ENCODE data around the gene ANTXRL.
"Not testable (repeated sequence)": the region's sequence is repeated elsewhere in the genome, so short reads cannot be mapped to it uniquely, and the experiment has no call there.

ANTXRL gene

GRCh38 chr10:46310851-46311250 lies 24.1 kb downstream of the ANTXRL start:
- DNase-seq = no peak

DNA sequence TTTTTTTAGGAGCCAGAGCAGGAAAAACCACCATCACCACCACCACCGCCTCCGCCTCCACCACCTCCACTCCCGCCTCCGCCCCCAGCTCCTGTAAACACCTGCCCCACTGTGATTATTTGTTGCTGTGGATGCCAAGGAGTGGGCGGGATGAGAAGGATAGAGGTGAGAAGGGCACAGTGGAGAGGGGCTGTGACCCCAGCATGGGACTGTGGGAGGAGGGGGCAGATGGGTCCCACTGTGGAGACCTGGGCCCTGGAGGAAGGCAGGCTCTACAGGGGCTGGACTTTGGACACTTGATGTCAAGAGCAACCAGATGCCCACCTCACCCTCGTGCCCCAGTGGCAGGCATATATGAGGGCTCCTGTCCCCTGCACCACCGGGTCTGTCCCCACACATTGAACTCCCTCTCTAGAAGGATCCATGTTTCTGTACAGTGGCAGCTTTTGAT lies 24.7 kb downstream of the ANTXRL start:
- DNase-seq = no peak

DNA sequence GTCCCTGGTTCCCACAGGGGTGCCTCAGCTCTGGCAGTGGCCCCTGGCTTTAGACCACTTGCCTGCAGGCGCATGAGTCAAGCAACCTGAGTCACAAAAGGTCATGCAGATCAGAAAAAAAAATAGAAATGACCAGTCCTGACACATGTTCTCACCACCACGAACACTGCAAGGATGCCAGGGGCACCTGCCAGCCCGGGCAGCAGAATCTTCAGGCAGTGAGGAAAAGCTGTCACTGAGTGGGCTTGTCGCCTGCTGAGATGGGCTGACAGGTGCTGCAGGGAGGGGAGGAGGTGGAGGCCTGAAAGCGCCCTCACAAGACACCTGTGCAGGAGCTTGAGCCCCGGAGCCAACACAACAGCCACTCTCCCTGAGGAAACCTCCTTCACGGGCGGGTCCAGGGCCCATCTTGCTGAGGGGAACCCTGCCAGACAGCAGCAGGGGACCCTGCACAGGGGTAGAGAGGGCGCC lies 25.2 kb downstream of the ANTXRL start:
- DNase-seq = not testable (repeated sequence)

GRCh38 chr10:46312953-46313352 lies 26.2 kb downstream of the ANTXRL start:
- no peak for DNase-seq

- DNase-seq = no peak
Measured at GRCh38 chr10:46314071-46314470, 27.3 kb downstream of the ANTXRL start.

DNA sequence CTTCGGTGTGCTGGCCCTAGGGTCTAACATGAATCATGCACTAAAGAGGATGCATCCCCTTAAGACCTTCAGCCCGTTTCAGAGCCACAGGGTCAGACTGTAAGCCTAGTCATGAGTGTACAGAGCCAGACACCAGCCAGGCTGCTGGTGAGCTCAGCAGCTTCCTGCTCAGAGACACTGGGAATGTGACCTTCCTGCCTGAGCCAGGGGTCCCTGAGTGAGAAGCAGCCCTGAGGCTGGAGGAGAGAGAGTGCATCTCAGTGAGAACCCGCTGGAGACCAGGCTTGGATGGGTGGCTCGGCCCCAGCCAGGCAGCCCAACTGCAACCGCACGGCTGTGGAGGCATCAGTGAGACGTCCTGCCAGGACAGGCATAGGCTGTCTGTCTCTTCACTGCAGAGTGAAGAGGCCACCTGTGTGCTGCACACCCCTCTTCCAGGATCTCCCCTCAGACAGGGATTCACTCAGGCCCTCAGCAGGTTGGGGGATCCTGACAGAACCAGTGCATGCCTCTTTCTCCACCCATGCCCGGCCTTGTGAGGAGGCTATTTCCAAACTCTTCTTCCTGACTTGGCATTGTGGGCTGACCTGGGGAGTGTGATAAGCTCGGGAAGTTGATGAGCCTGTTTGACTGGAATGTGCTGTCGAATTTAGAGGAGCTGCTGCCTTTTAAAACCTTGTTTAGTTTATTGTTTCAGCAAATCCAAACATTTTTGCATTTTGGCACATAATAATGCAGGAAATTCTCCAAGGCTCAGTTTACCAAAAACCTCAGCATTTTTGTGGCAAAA lies 28.5 kb downstream of the ANTXRL start:
- DNase-seq = not testable (repeated sequence)

- DNase-seq = no peak
Measured at GRCh38 chr10:46317370-46317769, 30.6 kb downstream of the ANTXRL start.

DNA sequence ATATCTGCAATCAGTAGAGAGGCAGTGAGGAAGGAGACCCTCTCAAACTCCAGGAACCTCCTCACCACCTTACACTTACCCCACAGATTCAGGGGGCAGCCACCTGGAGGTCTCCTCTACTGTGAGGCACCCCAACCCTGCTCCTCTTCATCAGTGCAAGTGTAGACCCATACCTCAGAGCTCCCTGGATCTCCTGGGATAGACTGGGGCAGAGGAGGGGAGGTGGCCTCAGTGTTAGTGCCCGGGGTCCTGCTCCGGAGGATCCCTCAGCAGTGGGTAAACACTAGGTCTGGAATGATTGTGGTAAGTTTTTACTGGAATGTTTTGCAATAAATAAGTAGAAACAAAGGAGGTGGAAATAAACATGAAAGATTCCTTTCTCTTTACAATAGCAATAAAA lies 31.1 kb downstream of the ANTXRL start:
- no peak for DNase-seq

DNA sequence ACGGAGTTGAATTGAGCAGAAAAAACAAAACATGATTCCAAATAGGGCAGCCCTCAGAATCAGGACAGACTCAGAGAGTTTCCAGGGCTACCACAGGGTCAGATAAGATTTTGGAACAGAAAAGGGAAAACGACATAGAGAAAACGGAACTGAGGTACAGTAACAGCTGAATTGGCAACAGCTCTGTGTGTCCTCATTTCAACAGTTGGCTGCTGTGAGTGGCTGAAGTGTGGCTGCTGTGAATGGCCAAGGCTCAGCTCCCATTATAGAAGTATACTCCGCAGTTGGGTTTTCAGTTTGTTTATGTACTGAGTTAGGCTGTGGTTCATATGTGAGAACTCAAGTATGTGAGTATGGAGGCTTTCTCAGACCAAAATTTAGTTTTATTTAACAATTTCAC lies 32.0 kb downstream of the ANTXRL start:
- DNase-seq = no peak

DNA sequence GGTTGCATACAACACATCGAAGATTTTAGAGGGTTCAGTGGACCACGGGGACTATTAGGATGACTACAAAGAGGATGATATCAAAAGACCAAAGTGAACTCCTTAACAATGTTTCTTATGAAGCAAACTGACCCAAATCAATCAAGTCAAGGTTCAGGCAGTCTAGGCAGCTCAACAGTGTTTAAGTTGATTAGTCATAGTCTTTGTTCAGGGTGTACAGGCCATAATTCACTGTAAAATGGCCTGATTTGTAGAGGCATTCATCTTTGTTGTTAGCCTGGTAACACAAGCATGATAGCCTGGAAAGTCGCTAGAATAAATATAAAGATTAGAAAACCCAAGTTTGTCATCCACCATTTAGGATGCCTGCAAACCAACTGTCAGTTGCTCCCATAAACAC lies 32.6 kb downstream of the ANTXRL start:
- no peak for DNase-seq

DNA sequence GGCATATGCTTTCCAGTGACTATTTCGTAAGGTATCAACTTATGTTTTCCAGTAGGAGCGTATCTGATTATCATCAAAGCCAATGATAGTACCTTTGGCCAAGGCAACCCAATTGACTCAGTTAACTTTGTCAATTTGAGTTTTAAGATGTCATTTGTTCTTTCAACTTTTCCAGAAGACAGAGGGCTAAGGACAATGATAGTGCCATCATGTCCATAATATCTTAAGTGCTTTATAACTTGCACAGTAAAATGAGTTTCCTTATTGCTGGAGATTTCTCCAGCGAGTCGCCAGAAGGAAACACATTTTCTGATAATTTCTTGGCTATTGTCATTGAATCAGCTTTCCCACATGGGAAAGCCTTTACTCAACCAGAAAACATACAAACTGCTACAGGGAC lies 35.0 kb downstream of the ANTXRL start:
- no peak for DNase-seq

GRCh38 chr10:46323176-46323575 lies 36.4 kb downstream of the ANTXRL start:
- DNase-seq = no peak

DNA sequence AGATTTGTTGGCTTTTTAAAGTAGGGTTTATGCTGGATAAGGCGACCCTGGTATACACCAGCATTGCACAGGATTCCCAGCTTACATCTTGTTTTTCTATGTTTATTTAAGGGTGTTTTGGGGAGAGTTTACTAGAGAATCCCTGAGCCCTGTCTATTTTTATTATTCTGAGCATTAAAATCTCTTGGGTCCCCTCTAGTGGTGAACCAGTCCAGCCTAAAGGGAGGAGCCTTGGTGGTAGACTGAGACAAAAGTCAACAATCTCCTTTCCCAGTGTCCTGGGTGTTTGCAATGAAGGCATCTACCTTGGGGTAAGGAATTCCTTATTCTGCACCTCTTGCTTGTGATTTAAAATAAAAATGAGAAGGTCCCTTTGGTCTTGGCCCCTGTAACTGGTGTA lies 38.2 kb downstream of the ANTXRL start:
- no peak for DNase-seq

DNA sequence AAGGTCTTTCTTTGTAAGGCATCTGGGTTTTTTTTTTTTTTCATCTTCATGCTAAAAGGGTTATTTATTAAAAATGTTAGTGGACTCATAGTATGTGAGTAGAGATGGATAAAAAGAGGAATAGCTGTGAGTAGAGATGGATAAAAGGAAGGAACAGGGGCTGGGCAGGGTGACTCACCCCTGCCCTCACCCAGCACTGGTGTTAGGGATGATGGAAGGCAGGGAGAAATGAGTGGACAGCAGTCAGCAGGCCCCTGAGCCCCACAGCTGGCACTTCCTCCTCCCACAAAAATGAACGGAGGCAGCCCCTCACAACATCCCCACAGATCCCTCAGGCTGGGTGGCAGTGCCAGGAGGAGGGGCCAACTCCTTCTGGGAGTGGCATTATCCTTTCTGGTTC lies 39.3 kb downstream of the ANTXRL start:
- DNase-seq = no peak

DNA sequence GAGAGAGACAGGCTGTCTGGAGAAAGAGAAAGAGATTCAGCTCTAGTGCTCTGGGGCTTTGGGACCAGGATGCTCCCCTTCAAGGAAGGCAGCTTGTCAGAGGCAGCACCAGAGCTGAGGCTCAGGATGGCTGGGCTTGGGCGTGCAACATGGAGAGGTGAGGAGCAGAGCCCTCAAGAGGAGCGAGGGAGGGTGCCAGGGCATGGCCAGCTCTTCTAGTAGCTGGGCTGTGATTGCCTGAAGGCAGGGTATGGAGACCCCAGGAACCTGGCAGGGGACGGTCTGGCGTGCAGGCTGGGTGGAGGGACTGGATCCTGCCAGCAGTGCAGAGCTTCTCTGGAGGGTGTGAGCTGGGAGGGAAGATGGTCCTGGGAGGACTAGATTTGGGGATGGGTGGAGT lies 40.2 kb downstream of the ANTXRL start:
- DNase-seq = no peak

DNA sequence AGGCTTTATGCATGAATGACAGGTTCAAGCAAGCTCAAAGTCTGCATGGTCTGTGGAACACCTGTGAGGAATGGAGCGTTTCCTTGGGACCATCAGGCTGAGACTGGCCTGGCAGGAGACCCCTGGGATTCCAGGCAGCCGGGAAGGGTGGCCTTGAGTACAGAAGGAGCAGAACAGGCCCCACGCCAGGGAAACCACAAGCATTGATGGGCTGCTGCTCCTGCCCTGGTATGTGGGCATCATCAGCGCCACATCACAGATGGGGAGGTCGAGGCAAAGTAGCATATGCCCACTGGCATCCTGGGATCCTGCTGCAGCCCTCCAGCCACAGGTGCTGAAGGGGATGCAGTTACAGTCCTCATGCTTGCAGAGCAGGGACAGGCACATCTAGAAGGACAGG lies 40.9 kb downstream of the ANTXRL start:
- no peak for DNase-seq

DNA sequence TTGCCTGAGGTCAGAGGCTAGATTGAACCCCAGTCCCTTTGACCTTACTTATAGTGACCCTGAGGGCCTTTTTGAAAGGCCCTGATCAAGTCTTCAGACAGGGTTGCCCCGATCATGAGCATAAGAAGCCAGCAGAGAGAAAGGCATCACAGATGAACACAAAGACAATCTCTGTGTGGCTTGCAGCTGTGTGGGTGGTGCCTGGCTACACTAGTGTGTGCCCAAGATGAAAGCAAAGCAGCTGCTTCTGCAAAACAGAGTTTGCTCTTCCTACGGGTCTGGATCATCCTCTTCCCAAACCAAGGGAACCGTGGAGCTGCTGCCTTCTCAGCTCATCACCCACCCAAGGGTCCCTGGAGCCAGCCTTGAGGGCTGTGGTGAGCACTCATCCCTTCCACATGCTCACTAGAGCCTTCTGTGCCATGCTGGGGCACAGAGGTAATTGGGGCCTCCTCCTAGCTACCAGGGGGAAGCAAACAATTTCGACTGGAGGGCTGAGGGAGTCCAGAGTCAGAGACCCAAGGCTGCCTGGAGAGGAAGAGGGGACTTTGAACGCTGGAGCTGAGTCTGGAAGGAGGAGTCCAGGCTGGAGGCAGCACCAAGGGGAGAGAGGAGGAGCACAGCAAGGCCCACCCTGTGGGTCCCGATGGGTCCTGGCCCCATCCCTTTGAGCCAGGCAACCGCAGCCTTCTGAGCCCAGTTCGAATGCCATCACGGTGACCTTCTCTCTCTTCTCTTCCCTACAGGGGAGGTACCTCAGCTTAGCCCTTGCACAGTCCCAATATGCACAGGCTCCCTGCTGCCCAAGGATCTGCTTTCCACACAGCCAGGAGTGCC lies 42.3 kb downstream of the ANTXRL start:
- no peak for DNase-seq

DNA sequence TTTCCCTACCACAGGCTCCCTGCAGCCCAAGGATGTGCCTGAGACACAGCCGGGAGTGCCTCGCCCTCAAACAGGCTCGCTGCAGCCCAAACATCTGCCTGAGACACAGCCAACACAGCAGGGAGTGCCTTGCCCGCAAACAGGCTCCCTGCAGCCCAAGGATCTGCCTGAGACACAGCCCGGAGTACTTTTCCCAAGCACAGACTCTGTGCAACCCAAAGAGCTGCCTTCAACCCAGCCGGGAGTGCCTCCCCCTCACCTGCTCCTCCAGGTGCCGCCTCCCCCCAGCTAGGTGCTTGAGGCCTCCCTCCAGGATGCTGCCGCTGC lies 42.9 kb downstream of the ANTXRL start:
- no peak for DNase-seq

GRCh38 chr10:46330894-46331293 lies 44.1 kb downstream of the ANTXRL start:
- no peak for DNase-seq

GRCh38 chr10:46365484-46365883 lies 78.7 kb downstream of the ANTXRL start:
- DNase-seq = not testable (repeated sequence)

- not testable (repeated sequence) for DNase-seq
Measured at GRCh38 chr10:46367209-46367608, 80.4 kb downstream of the ANTXRL start.

DNA sequence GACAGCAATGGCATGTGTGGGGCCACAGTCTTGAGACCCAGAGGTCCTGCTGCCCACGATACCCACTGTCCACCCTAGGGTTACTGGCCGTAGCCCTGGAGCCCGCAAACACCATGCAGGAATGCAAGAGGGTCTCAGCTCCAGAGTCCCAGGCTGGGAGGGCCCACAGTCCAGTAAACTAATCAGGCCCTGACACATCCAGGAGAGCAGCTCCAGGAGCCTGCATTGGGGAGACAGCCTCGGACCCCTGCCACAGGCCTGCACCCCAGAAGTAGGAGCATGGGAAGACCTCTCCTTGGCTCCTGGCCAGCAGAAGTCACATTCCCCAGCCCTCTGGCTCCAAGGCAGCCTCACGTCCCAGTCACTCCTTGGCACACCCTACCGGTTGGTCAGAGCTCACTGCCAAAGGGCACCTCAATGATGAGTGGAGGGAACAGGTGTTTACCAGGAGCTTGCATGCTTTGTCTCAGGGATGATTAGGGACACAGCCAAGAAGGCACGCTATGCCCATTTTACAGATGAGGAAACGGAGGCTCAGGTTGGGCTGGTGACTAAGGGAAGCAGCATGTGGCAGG lies 81.0 kb downstream of the ANTXRL start:
- not testable (repeated sequence) for DNase-seq

- not testable (repeated sequence) for DNase-seq
Measured at GRCh38 chr10:46368956-46369355, 82.2 kb downstream of the ANTXRL start.

GRCh38 chr10:46374410-46374809 lies 87.6 kb downstream of the ANTXRL start:
- DNase-seq = not testable (repeated sequence)

Data from activated CD8-positive, alpha-beta memory T cell treated with anti-CD3 and anti-CD28 coated beads, Interleukin-2, amount 50 U/mL, for 4 hours (primary cell).